Mononuclear cell (primary cell): ENCODE data around the gene MNAT1. TPM values are rescaled to one million over a fixed set of nuclear protein-coding genes. Genes with fewer than 3 reads are reported as not detected.

Experiments used
- H3K27me3 ChIP-seq: 2 replicates; pipeline ENCODE4 v1.6.0; 2011; ENCODE audit warnings: low read length, control low read depth; ENCODE audit not compliant: insufficient read depth
- H3K4me1 ChIP-seq: 2 replicates; pipeline ENCODE4 v1.5.1; 2011; ENCODE audit warnings: mild to moderate bottlenecking, low read length, control low read depth; ENCODE audit not compliant: insufficient read depth
- H3K4me3 ChIP-seq: 2 replicates; pipeline ENCODE4 v1.5.1; 2011; ENCODE audit warnings: mild to moderate bottlenecking, low read length, moderate library complexity
- H3K9me3 ChIP-seq: 2 replicates; pipeline ENCODE4 v1.5.1; 2011; ENCODE audit warnings: low read depth, mild to moderate bottlenecking, control low read depth, low read length
- total RNA-seq: library from RNA; depleted of rRNA; stranded (reverse); fragments of >200 nt; gene quantifications from one replicate; pipeline ENCODE4 v1.2.3, GENCODE V29; 2012

MNAT1 gene
- total RNA-seq, 1 donor: 23.2 TPM

- no peaks in the 10 kb centered on the region for H3K4me1 ChIP-seq
- no peaks in the 10 kb centered on the region for H3K27me3 ChIP-seq
- no peak overlapping the region for H3K4me3 ChIP-seq
- H3K9me3 ChIP-seq: no peaks in the 10 kb centered on the region
These were observed 196.7 kb downstream of the MNAT1 start for GRCh38 chr14:60931218-60931617.

GRCh38 chr14:60933920-60934655, 199.5 kb downstream of the MNAT1 start:
- H3K4me3 ChIP-seq: no peak overlapping the region
- H3K27me3 ChIP-seq: no peaks in the 10 kb centered on the region
- no peaks in the 10 kb centered on the region for H3K9me3 ChIP-seq
- H3K4me1 ChIP-seq: no peaks in the 10 kb centered on the region

- Histone ChIP-seq H3K4me1 (no peaks in the 10 kb centered on the region), H3K4me3 (no peak overlapping the region), H3K27me3 (no peaks in the 10 kb centered on the region), H3K9me3 (no peaks in the 10 kb centered on the region)
These were observed 200.8 kb downstream of the MNAT1 start for GRCh38 chr14:60935319-60935718.

GRCh38 chr14:60943637-60944032, 209.1 kb downstream of the MNAT1 start:
- Histone ChIP-seq H3K9me3 (no peaks in the 10 kb centered on the region), H3K4me3 (no peak overlapping the region), H3K27me3 (no peaks in the 10 kb centered on the region), H3K4me1 (no peaks in the 10 kb centered on the region)

GRCh38 chr14:60944204-60944603, 209.6 kb downstream of the MNAT1 start:
- Histone ChIP-seq H3K4me3 (no peak overlapping the region), H3K4me1 (no peaks in the 10 kb centered on the region), H3K9me3 (no peaks in the 10 kb centered on the region), H3K27me3 (no peaks in the 10 kb centered on the region)

GRCh38 chr14:60945984-60946383, 211.4 kb downstream of the MNAT1 start:
- Histone ChIP-seq H3K4me1 (no peaks in the 10 kb centered on the region), H3K9me3 (no peaks in the 10 kb centered on the region), H3K27me3 (no peaks in the 10 kb centered on the region)

GRCh38 chr14:60946773-60947172, 212.2 kb downstream of the MNAT1 start:
- Histone ChIP-seq H3K4me3 (no peak overlapping the region), H3K27me3 (no peaks in the 10 kb centered on the region)

More at GRCh38 chr14:60945984-60946383, 211.4 kb downstream of the MNAT1 start:
- no peak overlapping the region for H3K4me3 ChIP-seq

GRCh38 chr14:60951776-60952435, 217.3 kb downstream of the MNAT1 start:
- no peak overlapping the region for H3K4me3 ChIP-seq
- no peaks in the 10 kb centered on the region for H3K27me3 ChIP-seq
- H3K9me3 ChIP-seq: peaks cover 24% of the 10 kb centered on the region
- H3K4me1 ChIP-seq: no peaks in the 10 kb centered on the region

More at GRCh38 chr14:60946773-60947172, 212.2 kb downstream of the MNAT1 start:
- Histone ChIP-seq H3K9me3 (no peaks in the 10 kb centered on the region), H3K4me1 (no peaks in the 10 kb centered on the region)

- Histone ChIP-seq H3K27me3 (no peaks in the 10 kb centered on the region), H3K9me3 (peaks cover 50% of the 10 kb centered on the region), H3K4me1 (no peaks in the 10 kb centered on the region), H3K4me3 (no peak overlapping the region)
These were observed 221.6 kb downstream of the MNAT1 start for GRCh38 chr14:60956202-60956601.

- Histone ChIP-seq H3K27me3 (no peaks in the 10 kb centered on the region), H3K4me3 (no peak overlapping the region), H3K4me1 (no peaks in the 10 kb centered on the region), H3K9me3 (peaks cover 50% of the 10 kb centered on the region)
These were observed 222.1 kb downstream of the MNAT1 start for GRCh38 chr14:60956632-60957031.

- no peaks in the 10 kb centered on the region for H3K27me3 ChIP-seq
- no peak overlapping the region for H3K4me3 ChIP-seq
- H3K9me3 ChIP-seq: peaks cover 50% of the 10 kb centered on the region
- H3K4me1 ChIP-seq: no peaks in the 10 kb centered on the region
These were observed 223.6 kb downstream of the MNAT1 start for GRCh38 chr14:60958146-60958545.

GRCh38 chr14:60963761-60964160, 229.2 kb downstream of the MNAT1 start:
- H3K9me3 ChIP-seq: peaks cover 11% of the 10 kb centered on the region
- no peaks in the 10 kb centered on the region for H3K4me1 ChIP-seq
- H3K4me3 ChIP-seq: no peak overlapping the region
- no peaks in the 10 kb centered on the region for H3K27me3 ChIP-seq

- Histone ChIP-seq H3K27me3 (no peaks in the 10 kb centered on the region), H3K9me3 (peaks cover under 1% of the 10 kb centered on the region), H3K4me3 (no peak overlapping the region), H3K4me1 (no peaks in the 10 kb centered on the region)
These were observed 230.3 kb downstream of the MNAT1 start for GRCh38 chr14:60964904-60965303.

GRCh38 chr14:60965402-60965801, 230.8 kb downstream of the MNAT1 start:
- H3K27me3 ChIP-seq: no peaks in the 10 kb centered on the region
- H3K4me3 ChIP-seq: no peak overlapping the region

GRCh38 chr14:60968099-60968498, 233.5 kb downstream of the MNAT1 start:
- Histone ChIP-seq H3K4me1 (no peaks in the 10 kb centered on the region), H3K4me3 (no peak overlapping the region), H3K9me3 (no peaks in the 10 kb centered on the region), H3K27me3 (no peaks in the 10 kb centered on the region)

More at GRCh38 chr14:60965402-60965801, 230.8 kb downstream of the MNAT1 start:
- Histone ChIP-seq H3K9me3 (no peaks in the 10 kb centered on the region), H3K4me1 (no peaks in the 10 kb centered on the region)

- Histone ChIP-seq H3K4me1 (no peaks in the 10 kb centered on the region), H3K27me3 (no peaks in the 10 kb centered on the region), H3K9me3 (no peaks in the 10 kb centered on the region), H3K4me3 (no peak overlapping the region)
These were observed 234.1 kb downstream of the MNAT1 start for GRCh38 chr14:60968671-60969070.
